Keratinocyte (primary cell): Measurements from ENCODE around the gene ZMIZ1. TPM values are rescaled to one million over a fixed set of nuclear protein-coding genes. Genes with fewer than 3 reads are reported as not detected.

Experiments used
- DNase-seq: peaks from one replicate; pipeline ENCODE4 v3.0.0-alpha.2; 2011; ENCODE audit warnings: low read depth, missing footprints, low spot score
- FAIRE-seq: peaks from 2 replicates; lab custom pipeline; 2011; peaks lifted over from hg19 to GRCh38; lab: Jason Lieb, UNC
- H2AFZ ChIP-seq: 2 replicates; pipeline ENCODE4 v1.6.0; 2012; ENCODE audit warnings: low read length, control low read depth, inconsistent platforms; ENCODE audit not compliant: control insufficient read depth
- H3K27ac ChIP-seq: 2 replicates; pipeline ENCODE4 v1.5.1; 2011; ENCODE audit warnings: low read length; ENCODE audit not compliant: control insufficient read depth, insufficient read depth
- H3K27me3 ChIP-seq: 3 replicates; pipeline ENCODE4 v1.6.0; 2011; ENCODE audit warnings: low read length; ENCODE audit not compliant: control insufficient read depth, insufficient read depth; ENCODE audit errors: extremely low read depth
- H3K36me3 ChIP-seq, 2 experiments: 2 replicates in 1 of 2; 3 replicates in 1 of 2; pipeline ENCODE4 v1.5.1; 2011; ENCODE audit warnings: low read length in 2 of 2, mild to moderate bottlenecking in 1 of 2; ENCODE audit not compliant: control insufficient read depth in 2 of 2, insufficient read depth in 2 of 2; ENCODE audit errors: extremely low read depth in 1 of 2
- H3K4me1 ChIP-seq: 3 replicates; pipeline ENCODE4 v1.5.1; 2011; ENCODE audit warnings: low read length; ENCODE audit not compliant: control insufficient read depth, insufficient read depth; ENCODE audit errors: extremely low read depth
- H3K4me2 ChIP-seq: 3 replicates; pipeline ENCODE4 v1.6.0; 2011; ENCODE audit warnings: low read depth, low read length; ENCODE audit not compliant: control insufficient read depth, insufficient read depth; ENCODE audit errors: extremely low read depth
- H3K4me3 ChIP-seq, 3 experiments: fragments of 200-600 bp in 1 of 3; sonication (generic) in 1 of 3; 2 replicates in 2 of 3; 3 replicates in 1 of 3; pipeline ENCODE4 v1.5.1; 2011 to 2016; ENCODE audit warnings: low read length in 3 of 3, mild to moderate bottlenecking in 3 of 3, control low read depth in 2 of 3, inconsistent platforms in 1 of 3, low read depth in 1 of 3, mixed read lengths in 1 of 3, mixed run types in 1 of 3, moderate library complexity in 1 of 3; ENCODE audit not compliant: control insufficient read depth in 2 of 3, insufficient read depth in 2 of 3; ENCODE audit errors: extremely low read depth in 1 of 3
- H3K79me2 ChIP-seq: 2 replicates; pipeline ENCODE4 v1.6.0; 2012; ENCODE audit warnings: low read length; ENCODE audit not compliant: control insufficient read depth, insufficient read depth
- H3K9ac ChIP-seq: 3 replicates; pipeline ENCODE4 v1.6.0; 2011; ENCODE audit warnings: low read length; ENCODE audit not compliant: control insufficient read depth, insufficient read depth; ENCODE audit errors: extremely low read depth
- H3K9me1 ChIP-seq: 3 replicates; pipeline ENCODE4 v1.6.0; 2011; ENCODE audit warnings: low read length; ENCODE audit not compliant: control insufficient read depth, insufficient read depth; ENCODE audit errors: extremely low read depth
- H3K9me3 ChIP-seq: 2 replicates; pipeline ENCODE4 v1.5.1; 2012; ENCODE audit warnings: low read depth, low read length; ENCODE audit not compliant: control insufficient read depth
- H4K20me1 ChIP-seq: 3 replicates; pipeline ENCODE4 v1.6.0; 2011; ENCODE audit warnings: low read length; ENCODE audit not compliant: control insufficient read depth, insufficient read depth; ENCODE audit errors: extremely low read depth
- EZH2 ChIP-seq: IDR thresholded peaks from one replicate; pipeline ENCODE4 v1.6.1; 2012; ENCODE audit warnings: inconsistent platforms, mild to moderate bottlenecking, low read length, moderate library complexity
- dilution Hi-C: fragments of 300-500 bp; cut with MboI; formaldehyde crosslinking; loops from one replicate; pipeline ENCODE4 v1.7.0; 2020; ENCODE audit warnings: low sequenced_read_pairs; ENCODE audit not compliant: extremely low pct_ligation_motif_present
- polyA plus RNA-seq, 5 experiments: library from polyadenylated mRNA; depleted of rRNA in 3 of 5; stranded (reverse) in 3 of 5; stranded (forward) in 1 of 5; unstranded in 1 of 5; fragments of >200 nt; gene quantifications; 1 replicate in 1 of 5; 2 replicates in 3 of 5; 3 replicates in 1 of 5; pipeline versions ENCODE4 v1.2.1 to v1.2.3, GENCODE V29; 2011 to 2012; ENCODE audit warnings: missing spikeins in 2 of 5, low read depth in 1 of 5, low replicate concordance in 1 of 5
- TF ChIP-seq, protein P1 (sequence below), 3 experiments: IDR thresholded peaks in 1 of 3; conservative IDR thresholded peaks in 1 of 3; optimal IDR thresholded peaks in 1 of 3; 2 replicates in 2 of 3; 3 replicates in 1 of 3; pipeline versions ENCODE3 to v1.5.1; 2011; ENCODE audit warnings: low read length in 3 of 3, mild to moderate bottlenecking in 3 of 3, moderate library complexity in 2 of 3, control low read depth in 1 of 3, inconsistent platforms in 1 of 3; ENCODE audit not compliant: insufficient read depth in 2 of 3; ENCODE audit errors: extremely low read depth in 1 of 3

ZMIZ1 gene
- polyA plus RNA-seq, 1 donor (not counting 4 experiments of a cell fraction or from before 2014, with no cell fraction given), result 1.8 TPM

GRCh38 chr10:79160191-79160590 is 91.4 kb downstream of the ZMIZ1 start:
- Histone ChIP-seq H3K9me3 (no peaks in the 10 kb centered on the region), H3K4me3 (no peak overlapping the region), H3K4me2 (no peak overlapping the region), H3K27ac (no peak overlapping the region), H4K20me1 (no peaks in the 10 kb centered on the region), H3K4me1 (peaks cover 30% of the 10 kb centered on the region), H3K27me3 (no peaks in the 10 kb centered on the region), H3K36me3 (no peaks in the 10 kb centered on the region), H2AFZ (no peak overlapping the region), H3K79me2 (no peaks in the 10 kb centered on the region), H3K9me1 (peaks cover 3% of the 10 kb centered on the region), H3K9ac (no peak overlapping the region)
- TF ChIP-seq, protein P1, sequence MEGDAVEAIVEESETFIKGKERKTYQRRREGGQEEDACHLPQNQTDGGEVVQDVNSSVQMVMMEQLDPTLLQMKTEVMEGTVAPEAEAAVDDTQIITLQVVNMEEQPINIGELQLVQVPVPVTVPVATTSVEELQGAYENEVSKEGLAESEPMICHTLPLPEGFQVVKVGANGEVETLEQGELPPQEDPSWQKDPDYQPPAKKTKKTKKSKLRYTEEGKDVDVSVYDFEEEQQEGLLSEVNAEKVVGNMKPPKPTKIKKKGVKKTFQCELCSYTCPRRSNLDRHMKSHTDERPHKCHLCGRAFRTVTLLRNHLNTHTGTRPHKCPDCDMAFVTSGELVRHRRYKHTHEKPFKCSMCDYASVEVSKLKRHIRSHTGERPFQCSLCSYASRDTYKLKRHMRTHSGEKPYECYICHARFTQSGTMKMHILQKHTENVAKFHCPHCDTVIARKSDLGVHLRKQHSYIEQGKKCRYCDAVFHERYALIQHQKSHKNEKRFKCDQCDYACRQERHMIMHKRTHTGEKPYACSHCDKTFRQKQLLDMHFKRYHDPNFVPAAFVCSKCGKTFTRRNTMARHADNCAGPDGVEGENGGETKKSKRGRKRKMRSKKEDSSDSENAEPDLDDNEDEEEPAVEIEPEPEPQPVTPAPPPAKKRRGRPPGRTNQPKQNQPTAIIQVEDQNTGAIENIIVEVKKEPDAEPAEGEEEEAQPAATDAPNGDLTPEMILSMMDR (optimal IDR thresholded peaks at IDR 0.05 in 1 of 3, IDR thresholded peaks at IDR 0.05 in 1 of 3, conservative IDR thresholded peaks at IDR 0.05 in 1 of 3; ENCODE audit: extremely low read depth in 1 of 3, insufficient read depth in 2 of 3, low read length in 3 of 3), result no peak
- no peak for TF ChIP-seq EZH2
- FAIRE-seq, result no peak
- no peak for DNase-seq
- dilution Hi-C loops, result no loop called here

GRCh38 chr10:79161557-79161956 is 92.8 kb downstream of the ZMIZ1 start:
- Histone ChIP-seq H3K27me3 (no peaks in the 10 kb centered on the region), H4K20me1 (no peaks in the 10 kb centered on the region), H3K36me3 (peaks cover 0 to 1% of the 10 kb centered on the region in 2 experiments), H3K9me3 (no peaks in the 10 kb centered on the region), H3K4me1 (peaks cover 20% of the 10 kb centered on the region), H3K9me1 (peaks cover 3% of the 10 kb centered on the region), H3K9ac (no peak overlapping the region), H3K27ac (no peak overlapping the region), H3K4me2 (no peak overlapping the region), H2AFZ (no peak overlapping the region), H3K79me2 (no peaks in the 10 kb centered on the region), H3K4me3 (no peak overlapping the region)
- FAIRE-seq, result no peak
- no peak for DNase-seq
- dilution Hi-C loops, result no loop called here
- TF ChIP-seq EZH2, result no peak

DNA sequence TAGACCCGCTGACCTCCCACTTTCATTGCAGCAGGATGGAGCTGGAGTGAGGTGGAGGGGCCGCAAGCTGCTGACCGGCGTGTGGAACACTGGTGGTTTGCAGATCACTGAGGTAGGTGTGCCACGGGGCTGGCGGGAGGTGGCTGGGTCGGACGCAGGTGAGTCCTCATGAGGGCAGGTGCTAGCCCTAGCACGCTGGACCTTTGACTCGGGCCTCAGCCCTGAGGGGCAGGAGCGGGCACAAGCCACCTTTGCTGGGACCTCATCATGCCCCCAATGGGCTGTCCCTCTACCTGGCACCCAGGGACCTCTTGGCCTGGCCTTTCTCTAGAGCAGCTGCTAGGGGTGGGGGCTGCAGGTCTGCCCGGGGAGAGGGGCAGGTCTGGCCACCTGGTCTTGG is 93.3 kb downstream of the ZMIZ1 start:
- Histone ChIP-seq H3K9me3 (no peaks in the 10 kb centered on the region), H3K4me1 (peaks cover 15% of the 10 kb centered on the region), H3K36me3 (peaks cover 2 to 4% of the 10 kb centered on the region in 2 experiments), H2AFZ (no peak overlapping the region), H3K4me3 (no peak overlapping the region), H4K20me1 (no peaks in the 10 kb centered on the region), H3K27me3 (no peaks in the 10 kb centered on the region), H3K9me1 (peaks cover 3% of the 10 kb centered on the region), H3K79me2 (no peaks in the 10 kb centered on the region), H3K4me2 (no peak overlapping the region), H3K9ac (no peak overlapping the region), H3K27ac (no peak overlapping the region)
- dilution Hi-C loops, result no loop called here
- FAIRE-seq (no peak), DNase-seq (no peak)
- no peak for TF ChIP-seq EZH2
- TF ChIP-seq, protein P1 (optimal IDR thresholded peaks at IDR 0.05 in 1 of 3, IDR thresholded peaks at IDR 0.05 in 1 of 3, conservative IDR thresholded peaks at IDR 0.05 in 1 of 3; ENCODE audit: extremely low read depth in 1 of 3, insufficient read depth in 2 of 3, low read length in 3 of 3), result no peak
